H1 (cell line): ENCODE results near the gene UTP25.

Experiments
- CTCF ChIP-seq, 3 experiments: IDR thresholded peaks; 1 replicate in 2 of 3; 2 replicates in 1 of 3; pipeline versions ENCODE4 v1.5.1 to v1.6.1; 2011; ENCODE audit warnings: low read length in 3 of 3, mild to moderate bottlenecking in 3 of 3, inconsistent platforms in 2 of 3, low read depth in 1 of 3, moderate library complexity in 1 of 3; ENCODE audit not compliant: insufficient read depth in 1 of 3; ENCODE audit errors: control extremely low read depth in 1 of 3
- EGR1 ChIP-seq: IDR thresholded peaks from 2 replicates; pipeline ENCODE4 v1.6.1; 2011; ENCODE audit warnings: low read depth, low read length, borderline replicate concordance
- EP300 ChIP-seq, 2 experiments: IDR thresholded peaks; 1 replicate in 1 of 2; 2 replicates in 1 of 2; pipeline ENCODE4 v1.6.1; 2011 to 2012; ENCODE audit warnings: low read depth in 2 of 2, low read length in 2 of 2, mild to moderate bottlenecking in 2 of 2, borderline replicate concordance in 1 of 2, inconsistent platforms in 1 of 2, moderate library complexity in 1 of 2
- FOSL1 ChIP-seq: IDR thresholded peaks from 2 replicates; pipeline ENCODE4 v1.6.1; 2011; ENCODE audit warnings: mild to moderate bottlenecking, low read depth, low read length, moderate library complexity; ENCODE audit not compliant: insufficient read depth
- KDM1A ChIP-seq: fragments of 200-600, 300-600 bp; sonication (generic); IDR thresholded peaks from 2 replicates; pipeline ENCODE4 v1.7.1; 2016; ENCODE audit warnings: mild to moderate bottlenecking, low read length, borderline replicate concordance
- KDM5A ChIP-seq: fragments of 200-600 bp; IDR thresholded peaks from 2 replicates; pipeline ENCODE4 v1.7.1; 2012; ENCODE audit warnings: mild to moderate bottlenecking, low read length, inconsistent platforms, mixed read lengths
- POLR2A ChIP-seq, 2 experiments: IDR thresholded peaks; 1 replicate in 1 of 2; 2 replicates in 1 of 2; pipeline ENCODE4 v1.6.1; 2011; ENCODE audit warnings: low read depth in 2 of 2, low read length in 2 of 2, mild to moderate bottlenecking in 2 of 2; ENCODE audit errors: control extremely low read depth in 1 of 2
- SP2 ChIP-seq: IDR thresholded peaks from 2 replicates; pipeline ENCODE4 v1.6.1; 2012; ENCODE audit warnings: mild to moderate bottlenecking, low read length, inconsistent platforms
- TCF12 ChIP-seq: IDR thresholded peaks from 2 replicates; pipeline ENCODE4 v1.6.1; 2011; ENCODE audit warnings: low read depth, mild to moderate bottlenecking, low read length
- ZNF274 ChIP-seq: IDR thresholded peaks from 2 replicates; pipeline ENCODE4 v1.7.0; 2012; ENCODE audit warnings: low read length, borderline replicate concordance; ENCODE audit errors: extremely low read depth

GRCh38 chr1:209900734-209901133, 73.0 kb downstream of the UTP25 start:
- TF ChIP-seq CTCF (IDR thresholded peaks at IDR 0.05; ENCODE audit: control extremely low read depth in 1 of 3, insufficient read depth in 1 of 3, low read depth in 1 of 3, low read length in 3 of 3) (no peak), POLR2A (IDR thresholded peaks at IDR 0.05; ENCODE audit: control extremely low read depth in 1 of 2, low read depth in 2 of 2, low read length in 2 of 2) (no peak), EP300 (IDR thresholded peaks at IDR 0.05; ENCODE audit: borderline replicate concordance in 1 of 2, low read depth in 2 of 2, low read length in 2 of 2) (no peak), FOSL1 (no peak), EGR1 (no peak), KDM1A (no peak), ZNF274 (no peak), TCF12 (no peak), SP2 (no peak), KDM5A (no peak)
